NT2/D1 (cell line): ENCODE measurements around the gene PDLIM7.

ENCODE experiments used
- YY1 ChIP-seq: IDR thresholded peaks from 2 replicates; pipeline ENCODE4 v1.6.1; 2011; ENCODE audit not compliant: insufficient read length, insufficient read depth
- ZNF274 ChIP-seq: IDR thresholded peaks from 2 replicates; pipeline ENCODE4 v1.6.1; 2011; ENCODE audit warnings: mild to moderate bottlenecking, low read depth, low read length

GRCh38 chr5:177508221-177508611 is 10.8 kb upstream of the PDLIM7 start:
- TF ChIP-seq ZNF274: no peak
- no peak for TF ChIP-seq YY1
